ENCODE results near the gene PVR. TPM values are rescaled to one million over a fixed set of nuclear protein-coding genes. Genes with fewer than 3 reads are reported as not detected.

PVR gene
- total and polyA plus RNA-seq, 9 of the 15 experiments (the other 6 are each of a cell fraction or from before 2014, with no cell fraction given): 0.89 to 14.5 (median 9.8) TPM

GRCh38 chr19:44607917-44608316 lies 35.8 kb upstream of the PVR start:
- no peak for TF ChIP-seq TFAP4 (CRISPR knock-in tag; IDR thresholded peaks at IDR 0.05; ENCODE audit: borderline replicate concordance)
- no peak for TF ChIP-seq POLR2B (IDR thresholded peaks at IDR 0.05; ENCODE audit: low read depth, partially characterized antibody)
- Histone ChIP-seq H3K27me3 (ENCODE audit: control insufficient read depth in 2 of 2, insufficient read depth in 2 of 2, low read length in 2 of 2) (no peaks in the 10 kb centered on the region; a peak in 1 of 5 replicates), H3K4me3 (no peak overlapping the region), H3K79me2 (ENCODE audit: control insufficient read depth, insufficient read depth, low read length) (no peaks in the 10 kb centered on the region), H3K4me1 (replicated peaks in 1 of 2; ENCODE audit: control insufficient read depth in 2 of 2, insufficient read depth in 2 of 2, low read length in 2 of 2) (peaks cover 7 to 11% of the 10 kb centered on the region in 2 experiments; a peak in 3 of 5 replicates), H3K9ac (ENCODE audit: insufficient read depth in 1 of 2, low read depth in 2 of 2, low read length in 2 of 2) (no peak overlapping the region), H3K9me3 (replicated peaks; ENCODE audit: control insufficient read depth, insufficient read depth, low read depth, low read length) (no peaks in the 10 kb centered on the region), H4K20me1 (replicated peaks; ENCODE audit: control insufficient read depth, insufficient read depth, low read length) (no peaks in the 10 kb centered on the region), H2AFZ (ENCODE audit: low read depth, low read length) (no peak overlapping the region), H3K9me1 (ENCODE audit: control insufficient read depth, insufficient read depth, low read length) (no peaks in the 10 kb centered on the region), H3K4me2 (ENCODE audit: insufficient read depth, low read length) (no peak overlapping the region), H3K36me3 (ENCODE audit: control insufficient read depth, insufficient read depth, low read length) (no peaks in the 10 kb centered on the region), H3K27ac (ENCODE audit: extremely low read depth, low read depth, low read length) (no peak overlapping the region)
- WGBS (ENCODE audit: insufficient coverage, low coverage, missing lambda C conversion rate): 26% methylated on average over 3 of the region's 3 CpGs
- in situ Hi-C loops (cut with MboI): no loop called here
- FAIRE-seq (peak; percentile 23), ATAC-seq (no peak), DNase-seq (ENCODE audit: extremely low read depth in 1 of 4, low spot score in 3 of 4) (no peak)
- CTCF ChIA-PET (ENCODE audit: low intra/inter-chr PET ratio): no interaction called here
- BruUV-seq (replicated peaks): no TSS peak
- intact Hi-C loops (cut with micrococcal nuclease): no loop called here
- POLR2A ChIA-PET: interaction anchor here (1.1 kb wide), 1 partner anchor 10 kb away, joined by 4 read pairs; no protein-coding TSS in a partner anchor

- Histone ChIP-seq H3K9ac (ENCODE audit: insufficient read depth in 1 of 2, low read depth in 2 of 2, low read length in 2 of 2) (no peak overlapping the region), H3K36me3 (ENCODE audit: control insufficient read depth, insufficient read depth, low read length) (no peaks in the 10 kb centered on the region), H4K20me1 (replicated peaks; ENCODE audit: control insufficient read depth, insufficient read depth, low read length) (no peaks in the 10 kb centered on the region), H3K9me3 (replicated peaks; ENCODE audit: control insufficient read depth, insufficient read depth, low read depth, low read length) (no peaks in the 10 kb centered on the region), H3K9me1 (ENCODE audit: control insufficient read depth, insufficient read depth, low read length) (no peaks in the 10 kb centered on the region), H3K27me3 (ENCODE audit: control insufficient read depth in 2 of 2, insufficient read depth in 2 of 2, low read length in 2 of 2) (no peaks in the 10 kb centered on the region; a peak in 2 of 5 replicates), H3K27ac (ENCODE audit: extremely low read depth, low read depth, low read length) (no peak overlapping the region), H3K4me1 (replicated peaks in 1 of 2; ENCODE audit: control insufficient read depth in 2 of 2, insufficient read depth in 2 of 2, low read length in 2 of 2) (peaks cover 7 to 11% of the 10 kb centered on the region in 2 experiments; a peak in 3 of 5 replicates), H3K4me3 (no peak overlapping the region), H3K79me2 (ENCODE audit: control insufficient read depth, insufficient read depth, low read length) (no peaks in the 10 kb centered on the region), H2AFZ (ENCODE audit: low read depth, low read length) (no peak overlapping the region), H3K4me2 (ENCODE audit: insufficient read depth, low read length) (no peak overlapping the region)
- in situ Hi-C loops (cut with MboI) (no loop called here), intact Hi-C loops (cut with micrococcal nuclease) (no loop called here)
- BruUV-seq (replicated peaks): no TSS peak
- 32% methylated on average over 7 of the region's 7 CpGs for WGBS (ENCODE audit: insufficient coverage, low coverage, missing lambda C conversion rate)
- no peak for FAIRE-seq
- POLR2A ChIA-PET: interaction anchor here (1.1 kb wide), 1 partner anchor 9 kb away, joined by 4 read pairs; no protein-coding TSS in a partner anchor
- CTCF ChIA-PET (ENCODE audit: low intra/inter-chr PET ratio): no interaction called here
- no peak for ATAC-seq
- no peak for DNase-seq (ENCODE audit: extremely low read depth in 1 of 4, low spot score in 3 of 4)
- TF ChIP-seq TCF15 (CRISPR knock-in tag; IDR thresholded peaks at IDR 0.05) (no peak), ZNF76 (CRISPR knock-in tag; IDR thresholded peaks at IDR 0.05; ENCODE audit: borderline replicate concordance) (no peak), RNF219 (CRISPR knock-in tag; IDR thresholded peaks at IDR 0.05) (no peak), XRCC4 (IDR thresholded peaks at IDR 0.05; ENCODE audit: extremely low read depth, insufficient read depth, insufficient read length) (no peak), ZNF274 (IDR thresholded peaks at IDR 0.05; ENCODE audit: borderline replicate concordance, low read depth, low read length) (no peak), E4F1 (CRISPR knock-in tag; IDR thresholded peaks at IDR 0.05; ENCODE audit: borderline replicate concordance) (no peak), CEBPB (tag; IDR thresholded peaks at IDR 0.05) (0 out of 2 replicates have a peak, but pooled peaks have one; percentile 11)
These were observed 35.3 kb upstream of the PVR start for GRCh38 chr19:44608391-44608821.
